Thyroid gland (tissue), 4 donors: ENCODE data around the gene RRP9.

Experiments
- CTCF ChIP-seq, 6 experiments: fragments of 200-600 bp in 3 of 6; fragments of 450-650 bp in 3 of 6; sonication (generic) in 3 of 6; IDR thresholded peaks; one replicate each; pipeline ENCODE4 v1.5.1; 2016 to 2019; ENCODE audit warnings: antibody characterized with exemption in 6 of 6, mild to moderate bottlenecking in 2 of 6, inconsistent platforms in 1 of 6, moderate library complexity in 1 of 6
- POLR2A ChIP-seq, 2 donors: fragments of 450-650 bp; IDR thresholded peaks; one replicate each; pipeline ENCODE4 v1.6.1; 2017; ENCODE audit warnings: antibody characterized with exemption in 2 of 2, mild to moderate bottlenecking in 2 of 2, moderate library complexity in 1 of 2

- TF ChIP-seq CTCF (IDR thresholded peaks at IDR 0.05) (no peak), POLR2A (IDR thresholded peaks at IDR 0.05) (no peak)
Observed at GRCh38 chr3:51927061-51927977, 14.4 kb downstream of the RRP9 start.
